Activated CD4-positive, CD25-positive, alpha-beta regulatory T cell (primary cell): Measurements from ENCODE around the gene HDAC4.

ENCODE experiments used
- DNase-seq, 4 experiments: peaks; one replicate each; lab custom pipeline; 2025; lab: John Stamatoyannopoulos, UW

HDAC4 gene

GRCh38 chr2:239140346-239141020 lies 260.3 kb downstream of the HDAC4 start:
- DNase-seq, result no peak

- no peak for DNase-seq
These were observed 261.3 kb downstream of the HDAC4 start for GRCh38 chr2:239139566-239139965.

GRCh38 chr2:239139101-239139500 lies 261.7 kb downstream of the HDAC4 start:
- DNase-seq, result no peak

GRCh38 chr2:239138610-239139009 lies 262.2 kb downstream of the HDAC4 start:
- DNase-seq, result no peak

- no peak for DNase-seq
These were observed 262.9 kb downstream of the HDAC4 start for GRCh38 chr2:239137898-239138283.

- no peak for DNase-seq
These were observed 263.5 kb downstream of the HDAC4 start for GRCh38 chr2:239137165-239137897.

GRCh38 chr2:239136762-239137161 lies 264.1 kb downstream of the HDAC4 start:
- DNase-seq, result no peak

GRCh38 chr2:239136203-239136602 lies 264.6 kb downstream of the HDAC4 start:
- no peak for DNase-seq

- DNase-seq, result no peak
These were observed 265.3 kb downstream of the HDAC4 start for GRCh38 chr2:239135531-239135930.

GRCh38 chr2:239133945-239134570 lies 266.8 kb downstream of the HDAC4 start:
- no peak for DNase-seq

- DNase-seq, result no peak
These were observed 268.0 kb downstream of the HDAC4 start for GRCh38 chr2:239132786-239133185.

GRCh38 chr2:239132156-239132709 lies 268.6 kb downstream of the HDAC4 start:
- DNase-seq, result no peak

- DNase-seq, result no peak
These were observed 269.3 kb downstream of the HDAC4 start for GRCh38 chr2:239131521-239131920.

GRCh38 chr2:239130786-239131325 lies 270.0 kb downstream of the HDAC4 start:
- no peak for DNase-seq

GRCh38 chr2:239130041-239130440 lies 270.8 kb downstream of the HDAC4 start:
- DNase-seq, result no peak

- DNase-seq, result no peak
These were observed 271.5 kb downstream of the HDAC4 start for GRCh38 chr2:239129147-239129920.

- DNase-seq, result no peak
These were observed 272.1 kb downstream of the HDAC4 start for GRCh38 chr2:239128706-239129105.

GRCh38 chr2:239127513-239127912 lies 273.3 kb downstream of the HDAC4 start:
- no peak for DNase-seq

GRCh38 chr2:239125726-239126675 lies 274.8 kb downstream of the HDAC4 start:
- DNase-seq, result no peak

- no peak for DNase-seq
These were observed 276.5 kb downstream of the HDAC4 start for GRCh38 chr2:239124152-239124899.
